ENCODE results near the gene CCL2.

DNA sequence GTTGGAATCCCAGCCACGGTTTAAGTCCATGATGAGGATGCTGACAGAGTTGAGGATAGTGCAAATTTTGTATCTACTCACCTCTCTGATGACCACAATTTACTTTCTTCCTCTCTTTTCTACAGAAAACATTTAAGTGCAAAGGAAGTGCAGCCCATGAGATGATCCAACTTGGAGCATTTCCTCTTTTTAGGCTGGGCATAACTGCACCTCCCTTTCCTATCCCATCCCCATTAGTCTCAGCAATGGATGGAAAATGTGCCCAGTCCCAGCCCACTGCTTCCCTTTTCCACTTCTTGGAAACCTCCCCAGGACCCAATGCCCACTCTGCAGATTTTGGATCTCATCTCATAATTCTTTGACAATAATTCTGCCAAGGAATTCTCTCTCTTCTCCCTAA lies 47.6 kb downstream of the CCL2 start:
- TF ChIP-seq CTCF (IDR thresholded peaks at IDR 0.05; ENCODE audit: control extremely low read depth in 1 of 3, insufficient read depth in 1 of 3, low read depth in 1 of 3, low read length in 3 of 3) (no peak), POU5F1 (IDR thresholded peaks at IDR 0.05; ENCODE audit: low read depth, low read length) (no peak), SIX5 (IDR thresholded peaks at IDR 0.05; ENCODE audit: low read depth, low read length) (no peak), ASH2L (IDR thresholded peaks at IDR 0.05; ENCODE audit: low read length) (no peak), EZH2 (IDR thresholded peaks at IDR 0.05; ENCODE audit: low read depth, low read length, severe bottlenecking) (no peak), POLR2AphosphoS5 (IDR thresholded peaks at IDR 0.05; ENCODE audit: low read depth, low read length) (no peak), SIN3A (conservative IDR thresholded peaks at IDR 0.05 in 1 of 2, IDR thresholded peaks at IDR 0.05 in 1 of 2; ENCODE audit: low read depth in 1 of 2, low read length in 2 of 2) (no peak), RXRA (IDR thresholded peaks at IDR 0.05; ENCODE audit: insufficient read depth, low read depth, low read length) (no peak), TAF1 (IDR thresholded peaks at IDR 0.05; ENCODE audit: low read depth, low read length) (no peak), GTF2F1 (IDR thresholded peaks at IDR 0.05; ENCODE audit: borderline replicate concordance, low read depth, low read length) (no peak), GABPA (IDR thresholded peaks at IDR 0.05; ENCODE audit: borderline replicate concordance, insufficient read depth, low read length) (no peak), POLR2A (IDR thresholded peaks at IDR 0.05; ENCODE audit: control extremely low read depth in 1 of 2, low read depth in 2 of 2, low read length in 2 of 2) (no peak)
